Keratinocyte (primary cell): Measurements from ENCODE around the gene IL6R. TPM values are rescaled to one million over a fixed set of nuclear protein-coding genes. Genes with fewer than 3 reads are reported as not detected.

Source experiments
- DNase-seq: peaks from one replicate; pipeline ENCODE4 v3.0.0-alpha.2; 2011; ENCODE audit warnings: low read depth, missing footprints, low spot score
- FAIRE-seq: peaks from 2 replicates; lab custom pipeline; 2011; peaks lifted over from hg19 to GRCh38; lab: Jason Lieb, UNC
- H2AFZ ChIP-seq: 2 replicates; pipeline ENCODE4 v1.6.0; 2012; ENCODE audit warnings: low read length, control low read depth, inconsistent platforms; ENCODE audit not compliant: control insufficient read depth
- H3K27ac ChIP-seq: 2 replicates; pipeline ENCODE4 v1.5.1; 2011; ENCODE audit warnings: low read length; ENCODE audit not compliant: control insufficient read depth, insufficient read depth
- H3K27me3 ChIP-seq: 3 replicates; pipeline ENCODE4 v1.6.0; 2011; ENCODE audit warnings: low read length; ENCODE audit not compliant: control insufficient read depth, insufficient read depth; ENCODE audit errors: extremely low read depth
- H3K36me3 ChIP-seq, 2 experiments: 2 replicates in 1 of 2; 3 replicates in 1 of 2; pipeline ENCODE4 v1.5.1; 2011; ENCODE audit warnings: low read length in 2 of 2, mild to moderate bottlenecking in 1 of 2; ENCODE audit not compliant: control insufficient read depth in 2 of 2, insufficient read depth in 2 of 2; ENCODE audit errors: extremely low read depth in 1 of 2
- H3K4me1 ChIP-seq: 3 replicates; pipeline ENCODE4 v1.5.1; 2011; ENCODE audit warnings: low read length; ENCODE audit not compliant: control insufficient read depth, insufficient read depth; ENCODE audit errors: extremely low read depth
- H3K4me2 ChIP-seq: 3 replicates; pipeline ENCODE4 v1.6.0; 2011; ENCODE audit warnings: low read depth, low read length; ENCODE audit not compliant: control insufficient read depth, insufficient read depth; ENCODE audit errors: extremely low read depth
- H3K4me3 ChIP-seq, 3 experiments: fragments of 200-600 bp in 1 of 3; sonication (generic) in 1 of 3; 2 replicates in 2 of 3; 3 replicates in 1 of 3; pipeline ENCODE4 v1.5.1; 2011 to 2016; ENCODE audit warnings: low read length in 3 of 3, mild to moderate bottlenecking in 3 of 3, control low read depth in 2 of 3, inconsistent platforms in 1 of 3, low read depth in 1 of 3, mixed read lengths in 1 of 3, mixed run types in 1 of 3, moderate library complexity in 1 of 3; ENCODE audit not compliant: control insufficient read depth in 2 of 3, insufficient read depth in 2 of 3; ENCODE audit errors: extremely low read depth in 1 of 3
- H3K79me2 ChIP-seq: 2 replicates; pipeline ENCODE4 v1.6.0; 2012; ENCODE audit warnings: low read length; ENCODE audit not compliant: control insufficient read depth, insufficient read depth
- H3K9ac ChIP-seq: 3 replicates; pipeline ENCODE4 v1.6.0; 2011; ENCODE audit warnings: low read length; ENCODE audit not compliant: control insufficient read depth, insufficient read depth; ENCODE audit errors: extremely low read depth
- H3K9me1 ChIP-seq: 3 replicates; pipeline ENCODE4 v1.6.0; 2011; ENCODE audit warnings: low read length; ENCODE audit not compliant: control insufficient read depth, insufficient read depth; ENCODE audit errors: extremely low read depth
- H3K9me3 ChIP-seq: 2 replicates; pipeline ENCODE4 v1.5.1; 2012; ENCODE audit warnings: low read depth, low read length; ENCODE audit not compliant: control insufficient read depth
- H4K20me1 ChIP-seq: 3 replicates; pipeline ENCODE4 v1.6.0; 2011; ENCODE audit warnings: low read length; ENCODE audit not compliant: control insufficient read depth, insufficient read depth; ENCODE audit errors: extremely low read depth
- EZH2 ChIP-seq: IDR thresholded peaks from one replicate; pipeline ENCODE4 v1.6.1; 2012; ENCODE audit warnings: inconsistent platforms, mild to moderate bottlenecking, low read length, moderate library complexity
- dilution Hi-C: fragments of 300-500 bp; cut with MboI; formaldehyde crosslinking; loops from one replicate; pipeline ENCODE4 v1.7.0; 2020; ENCODE audit warnings: low sequenced_read_pairs; ENCODE audit not compliant: extremely low pct_ligation_motif_present
- polyA plus RNA-seq, 5 experiments: library from polyadenylated mRNA; depleted of rRNA in 3 of 5; stranded (reverse) in 3 of 5; stranded (forward) in 1 of 5; unstranded in 1 of 5; fragments of >200 nt; gene quantifications; 1 replicate in 1 of 5; 2 replicates in 3 of 5; 3 replicates in 1 of 5; pipeline versions ENCODE4 v1.2.1 to v1.2.3, GENCODE V29; 2011 to 2012; ENCODE audit warnings: missing spikeins in 2 of 5, low read depth in 1 of 5, low replicate concordance in 1 of 5
- TF ChIP-seq, protein P1 (sequence below), 3 experiments: IDR thresholded peaks in 1 of 3; conservative IDR thresholded peaks in 1 of 3; optimal IDR thresholded peaks in 1 of 3; 2 replicates in 2 of 3; 3 replicates in 1 of 3; pipeline versions ENCODE3 to v1.5.1; 2011; ENCODE audit warnings: low read length in 3 of 3, mild to moderate bottlenecking in 3 of 3, moderate library complexity in 2 of 3, control low read depth in 1 of 3, inconsistent platforms in 1 of 3; ENCODE audit not compliant: insufficient read depth in 2 of 3; ENCODE audit errors: extremely low read depth in 1 of 3

IL6R gene
- polyA plus RNA-seq, 1 donor (not counting 4 experiments of a cell fraction or from before 2014, with no cell fraction given), result 12.6 TPM

DNA sequence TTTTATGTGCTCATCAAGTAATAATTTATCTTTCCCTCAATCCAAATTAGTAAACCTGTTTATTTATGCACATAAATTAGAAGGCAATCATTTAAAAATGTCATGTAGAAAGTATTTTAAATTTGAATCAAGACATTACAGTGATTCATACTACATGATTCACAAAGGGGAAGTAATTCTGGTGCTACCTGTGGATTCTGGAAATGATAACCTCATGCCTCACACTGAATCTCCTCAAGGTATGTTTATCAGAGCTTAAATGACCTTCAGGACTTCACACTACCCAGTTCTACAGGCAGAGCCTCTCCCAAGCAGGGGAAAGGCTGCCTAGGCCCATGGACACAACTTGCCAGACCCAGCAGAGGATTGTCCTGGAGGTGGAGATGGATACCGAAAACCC, 71.6 kb downstream of the IL6R start:
- dilution Hi-C loops, result no loop called here

DNA sequence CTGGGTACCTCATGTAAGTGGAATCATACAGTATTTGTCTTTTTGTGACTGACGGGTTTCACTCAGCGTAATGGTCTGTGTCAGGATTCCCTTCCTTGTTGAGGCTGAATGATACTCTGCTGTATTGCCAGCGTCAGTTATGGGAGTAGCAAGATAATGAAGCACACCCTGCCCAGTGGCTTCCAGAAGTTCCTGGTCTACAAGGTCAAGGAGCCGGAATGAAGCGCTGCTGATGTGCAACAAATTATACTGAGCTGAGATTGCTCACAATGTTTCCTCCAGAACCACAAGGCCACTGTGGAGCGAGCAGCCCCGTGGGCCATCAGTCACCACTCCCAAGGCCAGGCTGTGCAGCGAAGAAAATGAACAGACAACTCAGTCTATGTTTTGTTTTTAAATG, 72.9 kb downstream of the IL6R start:
- Histone ChIP-seq H3K36me3 (no peaks in the 10 kb centered on the region), H3K4me3 (no peak overlapping the region), H3K4me2 (no peak overlapping the region), H3K79me2 (no peaks in the 10 kb centered on the region), H4K20me1 (no peaks in the 10 kb centered on the region), H3K27me3 (no peaks in the 10 kb centered on the region), H3K4me1 (peaks cover 16% of the 10 kb centered on the region), H3K9me3 (no peaks in the 10 kb centered on the region), H2AFZ (no peak overlapping the region), H3K9ac (no peak overlapping the region), H3K27ac (no peak overlapping the region), H3K9me1 (no peaks in the 10 kb centered on the region)
- dilution Hi-C loops, result no loop called here
- TF ChIP-seq EZH2, result no peak
- TF ChIP-seq, protein P1, sequence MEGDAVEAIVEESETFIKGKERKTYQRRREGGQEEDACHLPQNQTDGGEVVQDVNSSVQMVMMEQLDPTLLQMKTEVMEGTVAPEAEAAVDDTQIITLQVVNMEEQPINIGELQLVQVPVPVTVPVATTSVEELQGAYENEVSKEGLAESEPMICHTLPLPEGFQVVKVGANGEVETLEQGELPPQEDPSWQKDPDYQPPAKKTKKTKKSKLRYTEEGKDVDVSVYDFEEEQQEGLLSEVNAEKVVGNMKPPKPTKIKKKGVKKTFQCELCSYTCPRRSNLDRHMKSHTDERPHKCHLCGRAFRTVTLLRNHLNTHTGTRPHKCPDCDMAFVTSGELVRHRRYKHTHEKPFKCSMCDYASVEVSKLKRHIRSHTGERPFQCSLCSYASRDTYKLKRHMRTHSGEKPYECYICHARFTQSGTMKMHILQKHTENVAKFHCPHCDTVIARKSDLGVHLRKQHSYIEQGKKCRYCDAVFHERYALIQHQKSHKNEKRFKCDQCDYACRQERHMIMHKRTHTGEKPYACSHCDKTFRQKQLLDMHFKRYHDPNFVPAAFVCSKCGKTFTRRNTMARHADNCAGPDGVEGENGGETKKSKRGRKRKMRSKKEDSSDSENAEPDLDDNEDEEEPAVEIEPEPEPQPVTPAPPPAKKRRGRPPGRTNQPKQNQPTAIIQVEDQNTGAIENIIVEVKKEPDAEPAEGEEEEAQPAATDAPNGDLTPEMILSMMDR (optimal IDR thresholded peaks at IDR 0.05 in 1 of 3, IDR thresholded peaks at IDR 0.05 in 1 of 3, conservative IDR thresholded peaks at IDR 0.05 in 1 of 3; ENCODE audit: extremely low read depth in 1 of 3, insufficient read depth in 2 of 3, low read length in 3 of 3), result no peak
- FAIRE-seq, result no peak
- DNase-seq, result no peak

More for the DNA sequence above, 71.6 kb downstream of the IL6R start:
- H3K9ac ChIP-seq, result no peak overlapping the region
- no peaks in the 10 kb centered on the region for H3K79me2 ChIP-seq
- H3K9me3 ChIP-seq, result no peaks in the 10 kb centered on the region
- H4K20me1 ChIP-seq, result no peaks in the 10 kb centered on the region
- FAIRE-seq (peak; percentile 48), DNase-seq (no peak)
- no peak overlapping the region for H3K4me3 ChIP-seq
- no peak overlapping the region for H3K27ac ChIP-seq
- H3K27me3 ChIP-seq, result no peaks in the 10 kb centered on the region
- H3K4me2 ChIP-seq, result peak overlapping the region; percentile 44
- peaks cover 16% of the 10 kb centered on the region for H3K4me1 ChIP-seq
- H3K36me3 ChIP-seq, result no peaks in the 10 kb centered on the region
- TF ChIP-seq EZH2, result no peak
- TF ChIP-seq, protein P1 (optimal IDR thresholded peaks at IDR 0.05 in 1 of 3, IDR thresholded peaks at IDR 0.05 in 1 of 3, conservative IDR thresholded peaks at IDR 0.05 in 1 of 3; ENCODE audit: extremely low read depth in 1 of 3, insufficient read depth in 2 of 3, low read length in 3 of 3), result no peak
- H3K9me1 ChIP-seq, result no peaks in the 10 kb centered on the region
- no peak overlapping the region for H2AFZ ChIP-seq
